ENCODE data around the gene KRTAP10-11.

DNA sequence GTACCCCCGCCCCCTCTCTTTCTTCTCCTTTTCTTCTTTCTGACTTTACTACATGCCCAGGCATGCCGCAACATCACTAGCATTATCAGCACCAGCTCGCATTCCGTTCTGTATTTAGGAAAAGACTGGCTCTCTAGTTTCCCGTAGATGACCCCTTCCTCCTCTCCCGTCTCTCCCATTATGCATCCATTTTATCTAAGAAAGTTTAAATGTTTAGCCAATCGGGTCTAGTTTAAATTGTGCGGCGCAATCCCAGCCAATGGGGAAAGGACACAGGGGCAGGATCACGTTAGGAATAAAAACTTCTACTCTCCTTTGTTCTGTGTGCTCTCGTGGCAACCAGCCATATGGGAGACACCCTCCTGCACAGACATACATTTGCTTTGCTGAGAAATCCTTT, 48.2 kb upstream of the KRTAP10-11 start:
- TF ChIP-seq, protein P1, sequence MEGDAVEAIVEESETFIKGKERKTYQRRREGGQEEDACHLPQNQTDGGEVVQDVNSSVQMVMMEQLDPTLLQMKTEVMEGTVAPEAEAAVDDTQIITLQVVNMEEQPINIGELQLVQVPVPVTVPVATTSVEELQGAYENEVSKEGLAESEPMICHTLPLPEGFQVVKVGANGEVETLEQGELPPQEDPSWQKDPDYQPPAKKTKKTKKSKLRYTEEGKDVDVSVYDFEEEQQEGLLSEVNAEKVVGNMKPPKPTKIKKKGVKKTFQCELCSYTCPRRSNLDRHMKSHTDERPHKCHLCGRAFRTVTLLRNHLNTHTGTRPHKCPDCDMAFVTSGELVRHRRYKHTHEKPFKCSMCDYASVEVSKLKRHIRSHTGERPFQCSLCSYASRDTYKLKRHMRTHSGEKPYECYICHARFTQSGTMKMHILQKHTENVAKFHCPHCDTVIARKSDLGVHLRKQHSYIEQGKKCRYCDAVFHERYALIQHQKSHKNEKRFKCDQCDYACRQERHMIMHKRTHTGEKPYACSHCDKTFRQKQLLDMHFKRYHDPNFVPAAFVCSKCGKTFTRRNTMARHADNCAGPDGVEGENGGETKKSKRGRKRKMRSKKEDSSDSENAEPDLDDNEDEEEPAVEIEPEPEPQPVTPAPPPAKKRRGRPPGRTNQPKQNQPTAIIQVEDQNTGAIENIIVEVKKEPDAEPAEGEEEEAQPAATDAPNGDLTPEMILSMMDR (conservative IDR thresholded peaks at IDR 0.05 in 1 of 2, IDR thresholded peaks at IDR 0.05 in 1 of 2; ENCODE audit: extremely low read depth in 1 of 2, insufficient read depth in 1 of 2, low read depth in 1 of 2, low read length in 2 of 2), result no peak
- TF ChIP-seq EZH2 (IDR thresholded peaks at IDR 0.05; ENCODE audit: borderline replicate concordance, low read length), result no peak

All from mammary epithelial cell (primary cell).